MM.1S (cell line): Measurements from ENCODE around the gene ZNF618.

Experiments
- DNase-seq: peaks from one replicate; pipeline ENCODE4 v3.0.0-alpha.2; 2015
- H2AFZ ChIP-seq: fragments of 300-600 bp; sonication (generic); 2 replicates; pipeline ENCODE4 v1.6.0; 2016; ENCODE audit warnings: antibody characterized with exemption, low read length
- H3F3A ChIP-seq: fragments of 300-600 bp; sonication (generic); 2 replicates; pipeline ENCODE4 v1.6.1; 2016; ENCODE audit warnings: mild to moderate bottlenecking, antibody characterized with exemption, low read length, moderate library complexity, mixed read lengths; ENCODE audit not compliant: insufficient read depth
- H3K27ac ChIP-seq: fragments of 300-600 bp; sonication (generic); 2 replicates; pipeline ENCODE4 v1.5.1; 2016; ENCODE audit warnings: mild to moderate bottlenecking, low read length
- H3K27me3 ChIP-seq: fragments of 300-600 bp; sonication (generic); replicated peaks from 2 replicates; pipeline ENCODE4 v1.6.0; 2016; ENCODE audit warnings: low read length; ENCODE audit not compliant: insufficient read depth
- H3K36me3 ChIP-seq: fragments of 300-600 bp; sonication (generic); replicated peaks from 2 replicates; pipeline ENCODE4 v1.6.1; 2016; ENCODE audit warnings: mild to moderate bottlenecking, low read length, mixed read lengths; ENCODE audit not compliant: insufficient read depth
- H3K4me1 ChIP-seq: fragments of 300-600 bp; sonication (generic); 2 replicates; pipeline ENCODE4 v1.6.1; 2016; ENCODE audit warnings: low read length, mixed read lengths
- H3K4me2 ChIP-seq: fragments of 300-600 bp; sonication (generic); 2 replicates; pipeline ENCODE4 v1.6.0; 2016; ENCODE audit warnings: low read depth, low read length
- H3K4me3 ChIP-seq: fragments of 300-600 bp; sonication (generic); 2 replicates; pipeline ENCODE4 v1.5.1; 2016; ENCODE audit warnings: low read length, mixed read lengths
- H3K79me2 ChIP-seq: fragments of 300-600 bp; sonication (generic); 2 replicates; pipeline ENCODE4 v1.6.1; 2016; ENCODE audit warnings: mixed run types, low read length, mixed read lengths
- H3K9ac ChIP-seq: fragments of 300-600 bp; sonication (generic); 2 replicates; pipeline ENCODE4 v1.6.1; 2016; ENCODE audit warnings: low read length, mixed read lengths
- H3K9me2 ChIP-seq: fragments of 300-600 bp; sonication (generic); replicated peaks from 2 replicates; pipeline ENCODE4 v1.6.1; 2016; ENCODE audit warnings: mild to moderate bottlenecking, low read length, mixed read lengths; ENCODE audit not compliant: insufficient read depth
- H3K9me3 ChIP-seq: fragments of 300-600 bp; sonication (generic); replicated peaks from 2 replicates; pipeline ENCODE4 v1.6.1; 2016; ENCODE audit warnings: mild to moderate bottlenecking, low read length, mixed read lengths; ENCODE audit not compliant: insufficient read depth
- H4K20me1 ChIP-seq: fragments of 300-600 bp; sonication (generic); 2 replicates; pipeline ENCODE4 v1.6.1; 2016; ENCODE audit warnings: mild to moderate bottlenecking, low read length, moderate library complexity, mixed read lengths; ENCODE audit not compliant: insufficient read depth
- CTCF ChIP-seq: fragments of 300-600 bp; sonication (generic); IDR thresholded peaks from 2 replicates; pipeline ENCODE4 v1.5.1; 2016; ENCODE audit warnings: antibody characterized with exemption, low read length, mixed read lengths
- EZH2 ChIP-seq: fragments of 300-600 bp; sonication (generic); optimal IDR thresholded peaks from 2 replicates; pipeline ENCODE3; 2017; ENCODE audit warnings: low read depth, mild to moderate bottlenecking, antibody characterized with exemption, low read length, mixed read lengths
- EZH2phosphoT487 ChIP-seq: fragments of 300-600 bp; sonication (generic); IDR thresholded peaks from 2 replicates; pipeline ENCODE4 v1.6.1; 2018; ENCODE audit warnings: antibody characterized with exemption, low read length

Gene ZNF618

GRCh38 chr9:114006931-114007691, 131.0 kb downstream of the ZNF618 start:
- Histone ChIP-seq H3K9me2 (no peaks in the 10 kb centered on the region), H3K27ac (no peak overlapping the region), H3K4me2 (no peak overlapping the region), H3K27me3 (no peaks in the 10 kb centered on the region), H3K9ac (no peak overlapping the region), H3K4me1 (no peaks in the 10 kb centered on the region), H3F3A (no peaks in the 10 kb centered on the region), H2AFZ (no peak overlapping the region), H3K79me2 (no peaks in the 10 kb centered on the region), H3K9me3 (no peaks in the 10 kb centered on the region), H3K36me3 (no peaks in the 10 kb centered on the region), H4K20me1 (no peaks in the 10 kb centered on the region), H3K4me3 (no peak overlapping the region)
- TF ChIP-seq EZH2phosphoT487 (no peak), CTCF (no peak), EZH2 (no peak)
- no peak for DNase-seq

GRCh38 chr9:114007991-114008666, 132.0 kb downstream of the ZNF618 start:
- DNase-seq: no peak
- H3K36me3 ChIP-seq: no peaks in the 10 kb centered on the region
- no peaks in the 10 kb centered on the region for H3K27me3 ChIP-seq
- no peak overlapping the region for H3K9ac ChIP-seq
- no peaks in the 10 kb centered on the region for H4K20me1 ChIP-seq
- H3K4me1 ChIP-seq: no peaks in the 10 kb centered on the region
- H3K4me2 ChIP-seq: no peak overlapping the region
- H3K27ac ChIP-seq: no peak overlapping the region
- H3K4me3 ChIP-seq: no peak overlapping the region
- H2AFZ ChIP-seq: no peak overlapping the region
- TF ChIP-seq EZH2phosphoT487: no peak
- TF ChIP-seq CTCF: no peak
- TF ChIP-seq EZH2: no peak
- no peaks in the 10 kb centered on the region for H3K9me3 ChIP-seq
- no peaks in the 10 kb centered on the region for H3K9me2 ChIP-seq
- H3K79me2 ChIP-seq: no peaks in the 10 kb centered on the region
- no peaks in the 10 kb centered on the region for H3F3A ChIP-seq

DNA sequence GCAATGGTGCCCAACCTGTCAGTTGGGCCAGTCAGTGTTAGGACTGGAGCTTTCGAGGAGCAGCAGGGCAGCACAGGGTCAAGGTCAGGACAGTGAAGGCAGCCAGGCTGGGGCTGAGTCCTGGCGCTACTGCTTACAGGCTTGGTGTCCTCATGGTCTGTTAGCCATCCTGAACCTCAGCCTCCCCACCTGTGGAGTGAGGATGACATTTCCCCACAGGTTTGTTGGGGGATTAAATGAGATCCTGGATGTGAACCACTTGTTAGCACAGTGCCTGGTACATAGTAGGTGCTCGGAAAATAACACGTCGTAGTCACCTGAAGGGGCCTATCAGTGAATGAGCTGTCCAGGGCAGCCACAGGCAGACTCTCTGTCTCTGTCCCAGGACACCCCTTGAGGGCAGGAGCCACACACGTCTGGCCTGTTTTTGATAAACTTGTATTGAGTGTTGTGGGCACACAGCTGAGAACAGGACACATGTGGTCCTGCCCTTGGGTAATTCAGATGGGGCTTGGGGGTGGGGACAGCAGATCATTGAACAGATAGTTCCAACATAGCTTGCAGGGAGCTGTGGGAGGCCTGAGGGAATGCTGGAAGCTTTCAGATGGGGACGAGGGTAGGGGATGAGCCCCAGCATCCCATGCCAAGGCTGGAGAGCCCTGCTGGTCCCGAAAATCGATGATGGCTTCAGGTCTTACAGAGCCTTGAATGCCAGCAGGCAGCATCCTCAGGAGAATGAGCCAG, 132.7 kb downstream of the ZNF618 start:
- H3K79me2 ChIP-seq: no peaks in the 10 kb centered on the region
- no peak overlapping the region for H2AFZ ChIP-seq
- H3F3A ChIP-seq: no peaks in the 10 kb centered on the region
- no peaks in the 10 kb centered on the region for H3K9me3 ChIP-seq
- no peaks in the 10 kb centered on the region for H3K36me3 ChIP-seq
- H3K4me2 ChIP-seq: no peak overlapping the region
- TF ChIP-seq EZH2phosphoT487: no peak
- no peak for TF ChIP-seq EZH2
- no peak for TF ChIP-seq CTCF
- H3K27me3 ChIP-seq: no peaks in the 10 kb centered on the region
- DNase-seq: no peak
- H3K4me3 ChIP-seq: no peak overlapping the region
- no peaks in the 10 kb centered on the region for H4K20me1 ChIP-seq
- H3K27ac ChIP-seq: no peak overlapping the region
- no peak overlapping the region for H3K9ac ChIP-seq
- no peaks in the 10 kb centered on the region for H3K4me1 ChIP-seq
- no peaks in the 10 kb centered on the region for H3K9me2 ChIP-seq
